AG04449 (cell line): ENCODE results near the gene TFAP2E.

Experiments
- CTCF ChIA-PET: fragments of 350-600 bp; formaldehyde crosslinking; extraction: SDS; loops from one replicate; lab custom pipeline; 2021; ENCODE audit warnings: antibody characterized with exemption; lab: Yijun Ruan, JAX
- POLR2A ChIA-PET: fragments of 400-600, 350-600 bp; formaldehyde crosslinking; extraction: SDS; loops from one replicate; lab custom pipeline; 2020; ENCODE audit warnings: antibody characterized with exemption, inconsistent platforms; lab: Yijun Ruan, JAX
- DNase-seq: peaks from one replicate; pipeline ENCODE4 v3.0.0-alpha.2; 2010; ENCODE audit warnings: low read depth, low spot score
- H3K4me3 ChIP-seq: 2 replicates; pipeline ENCODE4 v1.5.1; 2011; ENCODE audit warnings: low read depth, mild to moderate bottlenecking, control low read depth, low read length
- CTCF ChIP-seq: IDR thresholded peaks from one replicate; pipeline ENCODE4 v1.5.1; 2011; ENCODE audit warnings: mild to moderate bottlenecking, moderate library complexity, low read length, control low read depth, inconsistent platforms; ENCODE audit not compliant: insufficient read depth; ENCODE audit errors: missing control alignments

TFAP2E gene

DNA sequence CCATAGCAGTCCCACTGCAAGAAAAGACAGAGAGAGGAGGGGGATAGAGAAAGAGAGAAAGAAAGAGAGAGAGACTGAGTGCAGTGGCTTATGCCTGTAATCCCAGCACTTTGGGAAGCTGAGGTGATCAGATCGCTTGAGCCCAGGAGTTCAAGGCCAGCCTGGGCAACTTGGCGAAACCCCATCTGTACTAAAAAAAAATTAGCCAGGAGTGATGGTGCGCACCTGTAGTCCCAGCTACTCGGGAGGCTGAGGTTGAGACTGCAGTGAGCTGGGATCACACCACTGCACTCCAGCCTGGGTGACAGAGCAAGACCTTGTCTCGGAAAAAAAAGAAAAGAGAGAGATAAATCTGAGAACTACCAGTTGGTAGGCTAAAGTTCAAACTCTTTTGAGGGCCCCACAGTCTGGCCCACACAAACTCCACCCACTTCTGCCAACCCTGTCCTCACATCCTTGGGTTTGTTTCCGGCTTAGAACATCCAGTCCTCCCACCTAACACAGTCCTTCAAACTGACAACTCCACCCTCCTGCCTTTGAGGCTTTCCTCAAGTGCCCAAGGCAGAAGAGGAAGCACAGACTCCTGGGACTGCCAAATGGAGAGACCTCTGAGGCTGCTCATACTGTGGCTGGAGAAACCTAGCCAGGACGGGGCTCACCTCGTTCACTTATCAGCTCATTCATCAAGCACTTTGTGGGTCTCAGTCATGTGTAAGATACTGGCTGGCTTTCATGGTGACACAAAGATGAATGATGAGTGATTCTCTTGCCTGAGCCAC lies 20.1 kb downstream of the TFAP2E start:
- DNase-seq: no peak
- ChIA-PET POLR2A (no interaction called here), CTCF (interaction anchor here (0.6 to 1.5 kb wide), 6 partner anchors 10 to 133 kb away, joined by 3 to 9 read pairs (median 4); no protein-coding TSS in a partner anchor)
- no peak overlapping the region for H3K4me3 ChIP-seq
- TF ChIP-seq CTCF: no peak

DNA sequence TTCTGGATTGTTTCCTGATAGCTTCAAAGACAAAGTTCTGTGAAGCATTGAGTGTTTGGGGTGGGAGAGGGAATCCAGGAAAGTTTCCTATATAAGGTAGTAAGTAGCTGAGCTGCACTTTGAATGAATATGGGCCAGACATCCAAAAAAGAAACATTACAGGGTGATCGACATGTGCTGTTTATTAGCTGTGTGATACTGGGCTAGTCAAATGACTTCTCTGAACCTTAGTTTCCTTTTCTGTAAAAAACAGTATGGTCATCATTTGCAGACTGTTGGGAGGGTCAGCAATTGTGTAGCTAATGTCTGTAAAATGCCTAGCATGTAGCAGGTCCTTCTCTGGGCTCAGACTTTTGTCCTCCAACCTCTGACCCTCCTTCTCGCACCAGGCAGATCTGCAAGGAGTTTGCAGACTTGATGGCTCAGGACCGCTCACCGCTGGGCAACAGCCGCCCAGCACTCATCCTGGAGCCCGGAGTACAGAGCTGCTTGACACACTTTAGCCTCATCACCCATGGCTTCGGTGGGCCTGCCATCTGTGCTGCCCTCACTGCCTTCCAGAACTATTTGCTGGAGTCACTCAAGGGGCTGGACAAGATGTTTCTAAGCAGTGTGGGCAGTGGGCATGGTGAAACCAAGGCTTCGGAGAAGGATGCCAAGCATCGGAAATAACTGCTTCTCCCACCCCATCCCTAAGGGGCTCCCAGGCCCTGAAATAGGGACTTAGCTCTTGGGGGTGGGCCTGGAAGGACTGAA lies 21.1 kb downstream of the TFAP2E start:
- no peak for TF ChIP-seq CTCF
- CTCF ChIA-PET: interaction anchor here (1.0 to 1.5 kb wide), 5 partner anchors 9 to 132 kb away, joined by 3 to 9 read pairs (median 3); no protein-coding TSS in a partner anchor
- no peak for DNase-seq
- H3K4me3 ChIP-seq: no peak overlapping the region
- POLR2A ChIA-PET: interaction anchor here (0.5 kb wide), 1 partner anchor 174 kb away, joined by 3 read pairs; no protein-coding TSS in a partner anchor

GRCh38 chr1:35595684-35596083 lies 22.6 kb downstream of the TFAP2E start:
- CTCF ChIA-PET: no interaction called here
- no peak overlapping the region for H3K4me3 ChIP-seq
- no peak for TF ChIP-seq CTCF
- POLR2A ChIA-PET: no interaction called here
- no peak for DNase-seq

DNA sequence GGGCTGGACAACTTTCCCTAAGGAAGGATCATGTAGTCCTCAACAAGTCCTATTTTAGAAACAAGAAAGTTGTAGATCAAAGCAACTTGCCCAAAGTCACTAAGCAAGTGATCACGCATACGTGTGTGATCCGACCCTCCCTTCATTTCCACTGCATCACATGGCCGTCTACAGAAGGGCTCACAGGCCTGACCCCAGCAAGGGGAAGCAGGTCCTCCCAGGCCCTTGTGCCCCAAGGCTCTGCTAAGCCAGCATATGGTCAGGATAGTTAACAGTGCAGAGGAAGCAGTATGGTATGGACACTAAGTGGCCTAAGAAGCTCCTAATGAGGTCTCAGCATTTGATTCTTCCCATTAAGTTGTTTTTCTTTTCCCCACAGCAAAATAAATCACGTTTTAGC lies 24.8 kb downstream of the TFAP2E start:
- ChIA-PET CTCF (interaction anchor here (1.5 to 2.4 kb wide), 3 partner anchors 29 to 129 kb away, joined by 5 to 6 read pairs (median 5); no protein-coding TSS in a partner anchor), POLR2A (no interaction called here)
- TF ChIP-seq CTCF: no peak
- no peak for DNase-seq
- H3K4me3 ChIP-seq: no peak overlapping the region

GRCh38 chr1:35598895-35599294 lies 25.8 kb downstream of the TFAP2E start:
- CTCF ChIA-PET: interaction anchor here (2.4 kb wide), 1 partner anchor 30 kb away, joined by 6 read pairs; no protein-coding TSS in a partner anchor
- no peak overlapping the region for H3K4me3 ChIP-seq
- no peak for TF ChIP-seq CTCF
- DNase-seq: no peak
- POLR2A ChIA-PET: interaction anchor here (0.7 kb wide), 1 partner anchor 9 kb away, joined by 3 read pairs; no protein-coding TSS in a partner anchor

DNA sequence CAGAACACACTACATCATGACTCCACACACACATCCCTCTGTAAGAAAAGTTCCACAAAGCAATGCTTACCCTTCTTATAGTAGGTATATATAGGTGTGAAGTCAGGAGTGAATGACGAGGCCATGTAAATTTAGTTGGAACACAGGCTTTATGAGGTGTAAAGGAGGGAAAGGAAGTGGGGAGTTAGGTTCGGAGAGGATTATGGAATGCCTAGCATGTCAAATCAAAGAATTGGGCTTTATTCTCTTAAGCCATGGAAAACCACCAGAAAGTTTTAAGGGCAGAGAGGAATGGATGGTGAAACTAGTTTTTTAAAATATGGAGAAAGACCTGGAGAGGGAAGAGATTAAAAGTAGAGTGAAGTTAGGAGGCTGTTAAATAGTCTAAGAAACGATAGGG lies 26.3 kb downstream of the TFAP2E start:
- DNase-seq: no peak
- POLR2A ChIA-PET: interaction anchor here (0.7 kb wide), 1 partner anchor 9 kb away, joined by 3 read pairs; no protein-coding TSS in a partner anchor
- H3K4me3 ChIP-seq: no peak overlapping the region
- TF ChIP-seq CTCF: no peak
- CTCF ChIA-PET: no interaction called here
